Stimulated activated CD4-positive, alpha-beta T cell treated with anti-CD3 and anti-CD28 coated beads, Interleukin-4, amount 100 ng/mL, for 48 hours (primary cell): ENCODE results near the gene PNPLA3.

ENCODE experiments used
- DNase-seq, 2 donors: peaks; one replicate each; pipeline ENCODE4 v3.0.0-alpha.2; 2020; ENCODE audit warnings: low read depth in 2 of 2

Gene PNPLA3

GRCh38 chr22:43957871-43958270 is 34.3 kb downstream of the PNPLA3 start:
- no peak for DNase-seq

DNA sequence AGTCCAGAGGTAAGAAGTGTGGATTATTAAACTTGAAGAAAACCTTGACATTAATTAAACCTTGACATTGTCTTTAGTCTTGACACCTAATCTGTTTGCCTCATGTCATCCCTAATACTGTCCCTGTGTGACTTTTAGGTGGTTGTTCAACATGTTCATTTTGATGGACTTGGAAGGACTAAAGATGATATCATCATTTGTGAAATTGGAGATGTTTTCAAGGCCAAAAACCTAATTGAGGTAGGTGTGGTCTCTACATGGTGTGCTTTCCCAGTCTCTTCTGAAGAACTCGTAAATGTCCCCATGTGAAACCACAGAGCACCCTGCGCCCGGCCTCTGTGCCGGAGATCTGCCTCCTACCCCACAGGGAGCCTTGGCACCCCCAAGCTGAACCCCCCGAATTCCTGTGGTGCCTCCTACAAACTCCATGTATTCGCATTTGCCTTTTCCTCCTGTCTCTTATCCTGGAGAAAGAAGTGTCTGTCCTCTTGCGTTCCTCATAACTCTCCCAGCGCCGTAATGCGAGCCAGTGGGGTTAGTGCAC is 40.8 kb downstream of the PNPLA3 start:
- DNase-seq, result no peak

DNA sequence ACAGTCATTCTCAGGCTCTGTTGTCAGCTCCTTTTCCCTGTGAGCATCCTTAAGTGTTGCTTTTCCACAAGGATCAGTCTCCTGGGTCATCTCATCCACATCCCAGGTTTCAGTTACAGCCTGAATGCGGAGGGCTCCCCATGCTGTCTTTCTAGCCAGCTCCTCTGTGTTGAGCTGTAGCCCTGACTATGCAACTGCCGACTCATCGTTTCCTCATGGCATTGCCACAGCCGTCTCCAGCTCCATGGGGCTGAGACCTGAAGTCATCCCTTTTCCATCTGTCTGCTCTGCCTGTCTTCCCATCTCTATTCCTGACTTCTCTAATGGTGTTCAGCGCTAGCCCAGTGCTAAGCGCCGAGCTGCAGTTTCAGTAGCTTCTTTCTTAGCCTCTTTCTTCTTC is 43.5 kb downstream of the PNPLA3 start:
- DNase-seq, result no peak

DNA sequence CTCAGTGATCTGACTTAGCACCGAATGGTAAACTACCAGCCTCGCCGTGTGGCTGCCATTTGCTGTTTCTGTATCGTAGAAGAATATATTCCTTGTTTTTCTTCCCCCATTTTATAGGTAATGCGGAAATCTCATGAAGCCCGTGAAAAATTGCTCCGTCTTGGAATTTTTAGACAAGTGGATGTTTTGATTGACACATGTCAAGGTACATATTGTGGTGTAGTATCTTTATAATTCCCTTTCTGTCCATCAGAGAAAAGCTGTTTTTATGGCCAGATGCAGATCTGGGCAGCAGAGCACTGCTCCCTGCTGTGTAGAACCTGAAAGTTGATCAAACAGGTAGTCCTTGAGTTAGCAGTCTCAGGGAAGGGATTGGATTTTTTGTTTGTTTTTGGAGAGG is 45.0 kb downstream of the PNPLA3 start:
- DNase-seq, result no peak

DNA sequence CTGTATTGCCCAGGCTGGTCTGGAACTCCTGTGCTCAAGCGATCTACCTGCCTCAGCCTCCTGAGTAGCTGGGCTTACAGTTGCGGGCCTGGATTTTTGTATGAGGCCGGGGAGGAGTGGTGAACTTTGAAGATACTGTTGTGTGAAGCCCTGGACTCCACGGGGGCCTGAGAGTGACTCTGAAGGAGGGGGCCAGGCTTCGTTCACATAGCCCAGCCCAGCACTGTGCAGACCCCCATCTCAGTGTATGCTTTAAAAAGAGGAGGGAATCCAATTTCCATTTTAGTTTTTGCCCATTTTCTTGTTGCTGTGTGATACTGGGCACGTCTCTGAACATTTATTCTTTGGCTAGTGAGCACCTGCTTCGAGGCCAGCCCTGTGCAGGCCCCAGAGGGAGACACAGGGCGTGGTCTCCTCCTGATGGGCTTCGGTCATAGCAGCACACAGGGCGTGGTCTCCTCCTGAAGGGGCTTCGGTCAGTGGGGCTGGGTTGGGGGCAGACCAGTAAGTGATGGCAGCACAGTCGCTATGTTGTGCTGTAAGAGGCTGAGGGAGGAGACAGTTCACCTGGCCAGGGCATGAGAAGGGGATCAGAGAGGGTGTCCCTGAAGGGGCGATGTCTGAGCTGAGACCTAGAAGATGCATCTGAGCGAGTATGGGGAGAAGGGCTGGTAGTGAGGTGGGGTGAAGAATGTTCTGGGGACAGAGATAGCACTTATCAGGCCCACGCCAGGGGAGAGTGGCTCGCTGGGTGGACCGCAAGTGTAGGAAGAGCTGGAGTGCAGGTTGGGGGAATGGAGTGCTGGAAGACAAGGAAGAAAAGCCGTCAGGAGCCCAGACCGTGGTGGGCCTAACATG is 45.6 kb downstream of the PNPLA3 start:
- no peak for DNase-seq

- no peak for DNase-seq
Measured at GRCh38 chr22:43969989-43970755, 46.6 kb downstream of the PNPLA3 start.

DNA sequence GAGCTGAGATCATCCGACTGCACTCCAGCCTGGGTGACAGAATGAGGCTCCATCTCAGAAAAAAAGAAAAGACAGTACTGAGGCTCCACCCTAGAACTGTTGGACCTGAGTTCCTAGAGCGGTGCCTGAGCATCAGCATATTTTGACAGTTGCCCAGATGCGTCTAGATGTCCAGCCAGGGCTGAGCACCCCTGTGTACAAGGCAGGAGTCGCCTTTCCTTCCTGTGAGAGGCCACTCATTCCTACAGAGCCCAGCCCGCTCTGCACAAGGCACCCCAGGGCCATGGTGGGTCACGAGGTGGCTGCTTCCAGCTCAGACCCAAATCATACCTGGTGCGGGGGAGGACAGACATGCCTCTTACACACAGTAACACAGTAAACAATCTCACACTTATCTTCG is 47.5 kb downstream of the PNPLA3 start:
- no peak for DNase-seq

- no peak for DNase-seq
Measured at GRCh38 chr22:43972931-43973462, 49.4 kb downstream of the PNPLA3 start.

- DNase-seq, result no peak
Measured at GRCh38 chr22:43974028-43974545, 50.5 kb downstream of the PNPLA3 start.

GRCh38 chr22:43975041-43975440 is 51.4 kb downstream of the PNPLA3 start:
- no peak for DNase-seq

DNA sequence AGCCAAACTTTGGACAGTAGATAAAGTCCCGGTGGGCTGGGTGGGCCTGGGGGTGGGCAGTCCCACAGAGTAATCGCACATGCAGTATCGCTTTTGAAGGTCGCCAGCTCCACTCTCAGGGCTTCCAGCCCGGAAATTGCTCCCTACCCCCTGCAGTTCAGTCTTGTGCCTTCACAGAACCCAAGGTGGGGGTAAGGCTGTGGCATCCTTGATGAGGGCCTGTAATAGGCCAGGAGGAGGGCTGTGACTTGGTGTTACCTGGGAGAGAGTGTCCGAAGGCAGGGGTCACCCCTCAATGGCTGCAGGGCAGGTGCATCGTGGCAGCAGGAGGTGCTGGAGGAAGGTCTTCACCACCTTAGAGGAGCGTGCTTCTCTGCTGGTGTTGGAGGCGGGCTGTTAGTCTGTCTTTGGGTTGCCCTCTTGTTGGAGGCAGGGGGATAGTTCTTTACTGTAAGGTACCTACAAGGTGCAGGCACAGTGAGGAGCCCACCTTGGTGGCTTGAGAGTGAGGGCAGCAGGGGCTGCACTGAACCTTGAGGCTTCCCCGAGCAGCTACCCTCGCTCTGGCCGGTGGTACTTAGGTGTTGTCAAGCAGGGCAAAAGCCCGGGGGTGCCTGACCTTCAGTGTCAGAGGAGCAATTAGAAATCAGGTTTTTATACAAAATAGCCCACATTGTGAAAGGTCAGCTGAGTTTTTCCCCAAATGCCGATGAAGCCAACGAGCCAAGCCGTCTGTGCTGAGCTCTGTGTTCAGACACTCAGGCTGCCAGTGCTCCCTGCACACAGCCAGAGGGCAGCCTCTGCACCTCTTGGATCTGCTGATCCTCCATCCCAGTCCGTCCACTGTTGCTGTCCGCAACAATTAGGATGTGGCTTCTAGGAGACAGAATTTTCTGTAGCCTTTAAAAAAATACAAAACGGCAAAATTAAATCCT is 53.5 kb downstream of the PNPLA3 start:
- DNase-seq, result no peak

GRCh38 chr22:43978558-43978957 is 55.0 kb downstream of the PNPLA3 start:
- DNase-seq, result no peak

GRCh38 chr22:43980579-43980978 is 57.0 kb downstream of the PNPLA3 start:
- DNase-seq, result no peak

GRCh38 chr22:43980996-43981395 is 57.4 kb downstream of the PNPLA3 start:
- no peak for DNase-seq

DNA sequence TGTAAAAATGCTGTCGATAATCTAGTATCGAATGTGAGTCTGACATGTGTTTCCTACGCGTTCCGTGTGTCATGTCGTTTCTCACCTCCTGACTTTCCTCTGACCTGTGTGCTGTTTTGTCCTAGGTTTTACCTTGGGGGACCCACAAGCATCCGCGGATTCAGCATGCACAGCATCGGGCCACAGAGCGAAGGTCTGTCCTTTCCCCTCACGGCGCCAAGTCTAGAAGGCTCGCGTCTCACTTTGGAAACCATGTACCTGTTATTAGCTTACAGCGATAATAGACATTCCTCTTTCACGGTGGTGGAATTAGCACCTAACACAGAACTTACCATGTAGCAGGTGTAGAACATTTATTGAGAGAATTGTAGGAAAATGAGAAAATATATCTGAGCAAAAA is 60.2 kb downstream of the PNPLA3 start:
- no peak for DNase-seq

DNA sequence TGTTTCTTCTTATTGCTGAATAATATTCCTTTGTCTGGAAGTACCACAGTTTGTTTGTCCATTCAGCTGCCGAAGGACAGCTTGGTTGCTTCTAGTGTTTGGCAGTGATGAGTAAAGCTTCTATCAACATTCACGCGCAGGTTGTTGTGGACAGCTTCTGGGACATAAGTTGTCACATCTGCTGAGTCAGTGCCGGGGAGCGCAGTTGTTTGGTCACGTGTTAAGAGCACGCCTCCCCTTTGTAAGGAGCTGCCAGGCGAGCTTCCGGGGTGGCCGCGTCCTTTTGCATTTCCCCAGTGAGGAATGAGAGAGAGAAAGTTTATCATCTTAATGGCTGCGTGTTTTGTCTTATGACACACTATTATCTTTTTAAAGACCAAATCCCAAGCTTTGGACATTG is 61.9 kb downstream of the PNPLA3 start:
- no peak for DNase-seq

DNA sequence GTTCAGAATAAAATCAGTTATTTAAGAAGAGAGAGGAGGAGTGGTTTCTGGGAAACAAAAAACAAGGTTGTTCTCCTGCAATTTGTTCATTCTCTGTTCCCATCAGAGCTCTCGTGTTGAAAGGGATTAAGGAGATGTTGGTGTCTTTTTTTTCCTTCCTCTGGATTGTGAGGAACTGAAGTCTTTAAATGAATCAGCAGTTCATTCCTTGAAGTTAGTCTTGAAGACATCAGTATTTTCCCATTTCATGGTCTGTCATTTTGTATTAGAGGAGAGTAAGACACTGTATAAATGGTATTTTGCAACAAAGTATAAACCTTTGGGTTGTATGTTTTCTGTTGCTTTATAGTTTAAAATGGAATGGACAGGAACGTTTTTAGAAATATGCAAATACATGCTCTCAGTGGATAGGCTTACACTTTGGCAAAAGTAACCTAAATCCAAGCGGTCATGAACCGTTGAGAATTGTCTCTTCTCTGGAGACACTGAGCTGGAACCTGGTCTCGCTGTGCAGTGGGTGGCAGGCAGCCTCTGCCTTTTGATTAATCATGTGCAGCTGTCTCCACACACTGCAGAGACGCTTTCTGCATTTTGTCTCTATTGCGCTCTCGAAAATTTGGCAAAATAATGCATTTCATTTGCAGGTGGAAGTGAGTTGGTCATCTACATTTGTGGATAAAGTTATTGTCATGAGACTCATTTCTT is 64.7 kb downstream of the PNPLA3 start:
- no peak for DNase-seq

DNA sequence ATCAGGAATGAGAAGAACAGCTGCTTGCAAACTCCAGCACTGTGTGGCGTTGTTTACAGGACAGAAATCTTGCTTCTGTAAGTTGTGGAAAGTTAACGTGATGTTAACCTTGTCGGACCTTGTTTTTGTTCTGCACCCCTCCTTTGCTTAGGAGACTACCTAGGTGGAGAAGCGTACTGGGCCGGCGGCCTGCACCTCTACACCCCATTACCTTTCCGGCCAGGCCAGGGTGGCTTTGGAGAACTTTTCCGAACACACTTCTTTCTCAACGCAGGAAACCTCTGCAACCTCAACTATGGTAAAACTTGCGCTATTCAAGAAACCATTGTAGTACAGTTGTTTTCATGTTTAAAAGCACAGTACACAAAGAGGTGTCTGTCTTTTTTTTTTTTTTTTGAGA is 65.4 kb downstream of the PNPLA3 start:
- DNase-seq, result no peak

DNA sequence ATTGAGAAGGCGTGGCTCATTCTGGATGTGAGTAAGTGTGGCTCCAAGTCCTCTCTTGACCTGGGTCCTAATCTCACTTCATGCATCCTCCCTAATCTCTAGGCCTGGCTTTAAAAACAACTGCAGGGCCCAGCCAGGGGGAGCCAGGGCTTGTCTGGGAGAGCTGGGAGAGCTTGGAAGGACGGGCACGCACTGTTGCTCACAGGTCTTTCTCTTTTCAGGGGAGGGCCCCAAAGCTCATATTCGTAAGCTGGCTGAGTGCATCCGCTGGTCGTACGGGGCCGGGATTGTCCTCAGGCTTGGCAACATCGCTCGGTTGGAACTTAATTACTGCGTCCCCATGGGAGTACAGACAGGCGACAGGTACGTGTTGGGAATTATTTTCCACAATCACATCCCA is 66.4 kb downstream of the PNPLA3 start:
- DNase-seq, result no peak

DNA sequence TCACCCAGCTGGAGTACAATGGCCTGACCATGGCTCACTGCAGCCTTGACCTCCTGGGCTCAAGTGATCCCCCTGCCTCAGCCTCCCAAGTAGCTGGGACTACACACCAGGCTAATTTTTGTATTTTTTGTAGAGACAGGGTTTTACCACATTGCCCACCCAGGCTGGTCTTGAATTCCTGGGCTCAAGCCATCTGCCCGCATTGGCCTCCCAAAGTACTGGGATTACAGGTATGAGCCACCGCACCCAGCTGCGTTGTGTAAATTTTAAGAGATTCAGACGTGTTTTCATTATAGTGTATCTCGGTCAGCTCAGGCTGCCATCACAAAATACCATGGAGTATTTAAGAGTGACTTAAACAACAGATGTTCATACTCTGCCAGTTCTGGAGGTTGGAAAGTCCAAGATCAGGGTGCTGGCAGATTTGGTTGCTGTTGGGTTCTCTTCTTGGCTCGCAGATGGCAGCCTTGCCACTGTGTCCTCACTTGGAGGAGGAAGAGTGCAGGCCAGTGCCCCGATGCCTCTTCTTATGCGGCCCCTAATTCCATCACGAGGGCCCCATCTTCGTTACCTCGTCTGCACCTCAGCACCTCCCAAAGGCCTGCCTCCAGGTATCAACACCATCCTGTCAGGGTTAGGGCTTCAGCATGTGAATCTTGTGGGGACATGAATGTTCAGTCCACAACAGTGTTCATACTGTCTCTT is 67.9 kb downstream of the PNPLA3 start:
- no peak for DNase-seq
